SKM-1 treated with dmso at 0.1 percent for 144 hours (cell line): Measurements from ENCODE around the gene COL6A3.
"Not testable (repeated sequence)": the region's sequence is repeated elsewhere in the genome, so short reads cannot be mapped to it uniquely, and the experiment has no call there.

Experiments used
- DNase-seq: peaks from one replicate; lab custom pipeline; 2025; ENCODE audit not compliant: unreplicated experiment; lab: John Stamatoyannopoulos, UW

Gene COL6A3

DNA sequence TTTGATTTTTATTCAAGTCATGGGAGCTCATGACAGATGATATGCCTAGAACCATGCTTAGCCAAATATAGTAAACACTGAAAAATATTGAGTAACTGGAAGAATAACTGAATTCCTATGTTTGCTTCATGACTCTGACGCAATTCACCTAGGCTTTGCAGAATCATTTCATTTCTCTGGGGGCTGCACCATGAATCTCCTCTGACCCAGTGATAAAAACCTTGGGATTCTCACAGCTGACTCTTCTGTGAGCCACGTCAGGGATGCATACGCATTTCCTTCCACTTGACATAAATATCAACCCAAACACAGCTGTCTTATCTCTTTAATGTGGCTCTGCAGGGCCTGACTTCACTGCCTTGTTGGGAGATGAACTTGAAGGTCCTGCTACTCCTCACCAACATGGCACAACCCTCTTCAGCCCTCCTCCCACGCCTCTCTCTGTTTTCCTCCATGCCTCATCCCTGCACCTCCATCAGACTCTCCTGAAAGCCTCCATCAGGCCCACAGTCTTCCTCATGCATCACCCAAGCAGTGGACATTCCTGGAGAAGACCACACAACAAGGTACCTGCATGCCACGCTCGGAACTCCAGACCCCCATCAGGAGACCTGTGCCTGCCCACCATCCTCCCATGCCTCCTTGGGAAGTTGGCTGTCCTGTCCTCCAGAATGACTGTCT, 29.8 kb downstream of the COL6A3 start:
- no peak for DNase-seq

DNA sequence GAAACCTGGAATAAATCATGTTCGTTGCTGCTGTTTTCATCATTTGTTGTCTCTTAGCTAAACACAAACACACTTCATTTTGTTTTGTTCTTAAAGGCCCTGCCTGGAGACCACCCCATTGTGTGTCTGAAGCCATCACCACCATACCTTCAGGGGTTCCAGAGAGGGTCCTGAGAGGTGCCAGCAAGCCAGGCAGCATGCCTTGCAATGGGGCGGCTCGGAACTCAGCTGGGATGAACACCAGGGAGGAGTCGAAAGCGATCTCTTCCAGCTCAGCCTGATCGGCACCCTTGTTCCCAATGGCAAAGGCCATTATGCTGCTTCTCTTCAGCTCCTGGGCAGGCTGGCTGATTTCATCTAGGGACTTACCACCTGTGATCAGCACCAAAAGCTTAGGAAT, 33.2 kb downstream of the COL6A3 start:
- no peak for DNase-seq

GRCh38 chr2:237379636-237380035, 34.3 kb downstream of the COL6A3 start:
- no peak for DNase-seq

DNA sequence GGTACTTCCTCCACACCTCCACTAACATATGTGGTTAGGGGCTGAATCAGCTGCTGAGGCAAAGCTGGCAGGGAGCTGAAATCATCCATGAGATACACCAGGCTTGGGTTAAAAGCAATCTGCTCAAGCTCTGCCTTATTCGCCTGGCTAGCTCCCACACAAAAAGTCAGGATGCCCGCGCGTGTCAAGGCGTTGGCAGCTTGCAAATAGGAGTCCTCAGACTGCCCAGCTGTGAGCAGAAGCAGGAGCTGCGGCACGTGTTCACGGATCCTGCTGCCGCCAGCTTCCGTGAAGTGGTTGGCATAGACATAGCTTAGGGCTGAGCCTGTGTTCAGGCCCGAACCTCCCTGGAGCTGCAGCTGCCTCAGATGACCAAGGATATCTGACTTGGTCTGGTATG, 35.3 kb downstream of the COL6A3 start:
- no peak for DNase-seq

DNA sequence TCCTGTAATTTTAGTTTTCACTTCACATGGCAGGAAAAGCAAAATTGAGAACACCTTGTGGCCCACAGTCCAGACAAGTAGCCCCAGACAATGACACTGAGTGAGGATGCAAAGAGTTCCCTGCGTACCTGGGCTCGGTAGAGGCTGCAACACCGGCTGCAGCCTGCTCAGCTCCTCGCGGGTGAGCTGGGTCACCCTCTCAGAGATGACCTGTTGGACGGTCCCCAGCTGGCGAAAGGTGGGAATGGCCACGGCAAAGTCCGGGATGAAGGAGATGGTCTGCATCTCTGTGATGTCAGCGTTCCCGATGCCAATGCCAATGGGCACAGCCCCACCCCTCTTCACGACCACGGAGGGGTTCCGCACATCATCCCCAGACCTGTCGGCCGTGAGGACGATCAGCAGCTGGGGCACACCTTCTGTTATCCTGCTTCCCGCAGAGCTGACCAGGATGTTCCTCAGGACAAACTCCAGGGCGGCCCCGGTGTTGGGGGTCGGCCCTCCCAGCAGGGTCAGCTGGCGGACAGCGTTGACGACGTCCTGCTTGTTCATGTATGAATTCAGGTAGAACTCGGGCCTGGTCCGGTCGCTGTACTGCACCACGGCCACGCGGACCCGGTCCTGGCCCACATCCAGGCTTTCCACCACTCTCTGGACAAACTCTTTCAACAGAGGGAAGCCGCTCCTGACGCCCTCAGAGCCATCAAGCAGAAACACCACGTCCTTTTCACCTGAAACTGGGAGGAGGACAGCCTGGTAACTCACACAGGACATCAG, 39.5 kb downstream of the COL6A3 start:
- no peak for DNase-seq

DNA sequence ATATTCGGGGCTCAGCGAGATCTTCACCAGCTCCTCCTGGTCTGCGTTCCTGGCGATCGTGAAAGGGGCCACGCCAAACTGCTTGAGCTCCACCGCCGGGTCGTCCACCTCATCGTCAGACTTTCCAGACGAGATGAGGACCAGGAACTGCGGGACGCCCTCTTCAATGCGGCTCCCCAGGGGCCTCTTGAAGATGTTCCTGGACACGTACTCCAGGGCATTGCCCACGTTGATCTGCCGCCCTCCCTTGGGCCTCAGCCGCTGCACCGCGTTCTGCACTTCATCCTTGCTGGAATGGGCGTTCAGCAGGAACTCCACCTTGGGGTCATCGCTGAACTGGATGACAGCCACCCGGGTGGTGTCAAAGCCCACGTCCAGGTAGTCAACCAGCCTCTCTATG, 42.1 kb downstream of the COL6A3 start:
- DNase-seq, result no peak

- no peak for DNase-seq
Measured at GRCh38 chr2:237365671-237366070, 48.3 kb downstream of the COL6A3 start.

GRCh38 chr2:237364655-237365054, 49.3 kb downstream of the COL6A3 start:
- no peak for DNase-seq

DNA sequence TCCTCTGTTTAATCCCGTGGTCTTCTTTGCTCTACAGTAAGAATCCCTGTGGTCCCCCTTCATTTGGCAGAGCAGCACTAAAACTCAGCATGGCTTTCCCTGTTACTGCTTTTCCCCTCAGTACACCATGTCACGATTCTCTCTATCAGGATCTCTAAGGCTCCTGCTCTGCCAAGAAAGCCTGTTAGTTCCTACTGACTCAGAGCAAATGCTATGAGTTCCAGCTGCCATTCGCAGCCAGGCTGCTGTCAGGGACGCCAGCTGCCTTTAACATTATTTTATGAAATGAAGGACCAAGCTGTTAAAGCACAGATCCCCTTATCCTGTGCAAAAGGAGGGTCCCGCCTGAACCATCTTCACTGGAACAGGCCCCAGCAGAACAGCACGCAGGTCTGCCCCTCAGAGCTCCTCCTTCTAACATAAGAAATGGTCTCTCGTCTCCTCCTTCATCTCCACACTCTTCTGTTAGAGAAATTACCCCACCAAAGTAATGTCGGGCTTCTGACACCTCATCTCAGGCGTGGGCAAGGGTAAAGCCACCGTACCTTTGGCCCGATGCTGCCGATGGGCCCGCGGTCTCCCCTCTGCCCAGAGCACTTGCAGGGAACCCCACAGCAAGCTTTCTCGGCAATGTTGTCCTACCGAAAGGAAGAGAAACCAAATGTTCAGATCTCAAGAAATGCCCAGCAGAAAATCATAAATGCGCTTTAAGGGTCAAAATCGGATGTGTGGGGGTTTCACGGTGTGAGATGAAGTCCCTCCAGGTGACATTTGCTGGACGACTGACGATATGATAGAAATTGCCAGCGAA, 52.6 kb downstream of the COL6A3 start:
- DNase-seq, result no peak

GRCh38 chr2:237359894-237360780, 53.8 kb downstream of the COL6A3 start:
- DNase-seq, result no peak

- DNase-seq, result no peak
Measured at GRCh38 chr2:237359518-237359840, 54.5 kb downstream of the COL6A3 start.

DNA sequence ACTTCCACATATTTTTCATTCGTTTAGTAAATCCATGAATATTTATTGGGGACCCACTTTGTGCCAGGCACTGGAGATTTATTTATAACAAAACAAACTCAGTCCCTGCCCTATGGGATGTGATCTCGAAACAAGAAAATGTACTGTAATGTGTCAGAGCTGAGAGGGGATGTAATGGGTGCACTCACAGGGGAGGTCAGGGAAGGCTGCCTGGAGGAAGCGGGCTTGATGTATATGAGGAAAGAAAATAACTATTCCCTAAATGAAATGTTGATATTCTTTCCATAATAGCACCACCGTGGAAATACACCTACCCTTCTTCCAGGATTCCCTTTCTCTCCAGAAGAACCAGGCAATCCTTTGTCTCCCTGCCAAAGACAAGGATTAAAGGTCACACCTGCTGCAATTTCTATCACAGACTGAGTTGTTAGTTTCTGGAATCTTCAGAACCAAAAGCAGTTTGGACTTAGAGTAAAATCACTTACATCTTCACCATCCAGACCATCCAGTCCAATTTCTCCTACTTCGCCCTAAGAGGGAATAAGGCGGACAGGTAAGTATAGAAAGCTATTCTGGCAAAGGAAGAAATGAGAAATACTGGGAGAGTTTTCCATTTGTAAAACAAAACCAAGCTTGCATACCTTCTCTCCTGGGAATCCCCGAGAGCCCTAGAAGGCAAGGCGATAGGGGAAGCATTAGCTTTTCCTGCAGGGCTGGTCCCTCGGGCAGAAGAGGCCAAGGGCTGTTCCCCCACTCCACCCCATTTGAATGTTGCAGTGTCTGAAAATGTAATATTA, 55.0 kb downstream of the COL6A3 start:
- DNase-seq, result no peak

GRCh38 chr2:237355701-237356100, 58.3 kb downstream of the COL6A3 start:
- DNase-seq, result no peak

DNA sequence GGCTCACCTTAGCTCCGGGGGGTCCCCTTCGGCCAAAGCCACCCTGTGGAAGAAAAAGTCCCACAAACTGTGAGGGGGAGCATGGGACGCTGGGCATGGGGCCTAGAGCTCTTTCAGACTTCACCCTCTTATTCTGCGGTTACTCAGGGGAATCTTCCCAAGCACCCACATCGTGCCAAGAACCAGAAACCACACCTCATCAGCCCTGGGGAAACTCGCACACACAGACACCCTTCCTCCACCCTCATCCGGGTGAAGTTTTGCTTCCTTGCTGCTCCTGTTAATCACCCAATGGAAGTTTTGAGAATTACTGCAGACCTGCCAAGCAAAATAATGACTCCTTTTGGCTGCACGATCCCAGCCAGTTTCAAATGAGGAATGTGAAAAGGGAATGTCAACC, 59.1 kb downstream of the COL6A3 start:
- DNase-seq, result no peak

DNA sequence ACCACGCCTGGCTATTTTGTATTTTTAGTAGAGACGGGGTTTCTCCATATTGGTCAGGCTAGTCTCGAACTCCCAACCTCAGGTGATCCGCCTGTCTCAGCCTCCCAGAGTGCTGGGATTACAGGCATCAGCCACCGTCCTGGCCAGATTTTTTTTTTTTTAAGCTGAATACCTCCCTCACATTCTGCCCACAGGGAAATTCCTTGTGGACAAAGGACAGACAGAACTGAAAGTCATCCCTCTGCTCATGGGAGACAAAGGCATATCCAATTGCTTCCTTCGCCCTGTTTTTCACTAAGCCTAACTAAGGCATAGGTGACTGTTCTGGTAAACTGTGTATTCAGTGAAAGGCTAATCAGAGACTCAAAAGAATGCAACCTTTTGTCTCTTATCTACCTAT, 59.8 kb downstream of the COL6A3 start:
- DNase-seq, result not testable (repeated sequence)

DNA sequence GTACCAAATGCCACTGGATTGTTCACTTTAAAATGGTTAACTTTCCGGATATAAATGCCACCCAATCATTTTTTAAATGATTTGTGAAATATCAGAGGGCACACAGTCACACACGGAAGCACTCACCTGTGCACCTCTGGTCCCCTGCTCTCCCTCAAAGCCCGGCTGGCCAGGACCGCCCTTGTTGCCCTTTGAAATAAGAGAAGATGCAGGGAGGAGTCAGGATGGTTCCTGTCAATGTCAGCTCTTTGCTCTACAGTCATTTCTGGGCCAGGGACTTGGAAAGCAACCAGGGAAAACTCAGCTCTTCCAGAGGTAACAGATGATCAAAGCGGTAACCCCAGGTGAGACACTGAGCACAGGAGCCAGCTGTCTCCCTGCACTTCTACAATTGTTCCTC, 60.7 kb downstream of the COL6A3 start:
- DNase-seq, result no peak

DNA sequence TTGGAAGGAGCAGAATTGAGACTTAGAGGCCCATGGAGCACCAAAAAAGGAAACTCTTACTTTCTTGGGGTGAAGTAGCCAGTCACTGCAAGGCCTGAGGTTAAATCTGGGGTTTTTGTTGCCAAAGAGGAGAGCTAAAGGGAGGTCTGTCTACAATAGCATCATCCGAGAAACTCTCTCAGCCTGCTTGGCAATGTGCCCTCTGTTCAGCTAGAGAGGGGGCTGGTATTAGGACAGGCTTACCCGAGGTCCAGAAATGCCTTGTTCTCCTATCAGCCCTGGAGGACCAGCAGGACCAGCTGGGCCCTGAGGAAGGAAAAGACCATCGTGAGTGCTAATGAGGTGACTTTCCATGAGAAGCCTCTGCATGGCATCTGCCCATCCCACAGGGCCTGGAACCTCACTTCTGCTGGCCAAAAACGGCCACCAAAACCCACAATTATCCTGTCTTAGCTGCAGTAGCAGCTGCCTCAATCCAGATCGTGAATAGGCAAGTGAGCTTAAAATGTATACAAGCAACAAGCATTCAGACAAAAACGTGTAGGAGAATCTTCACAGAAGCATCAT, 61.6 kb downstream of the COL6A3 start:
- DNase-seq, result no peak

DNA sequence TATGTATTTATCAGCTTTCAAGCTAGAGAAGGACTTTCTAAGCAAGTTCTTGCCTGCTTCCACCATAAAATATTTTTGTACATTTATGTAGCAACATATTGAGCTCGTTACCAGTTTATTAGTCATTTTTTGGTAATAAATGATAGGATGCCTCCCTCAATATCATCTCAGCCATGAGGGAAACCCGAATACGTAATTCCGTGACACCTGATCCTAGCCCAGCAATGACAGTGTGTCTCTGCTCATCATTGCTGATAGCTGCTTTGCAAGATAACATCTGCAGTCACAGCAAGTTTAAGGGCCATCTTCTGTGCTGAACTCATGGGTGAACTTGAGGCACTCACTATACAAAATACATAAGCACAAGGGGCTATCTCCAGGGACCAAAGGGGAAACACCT, 62.2 kb downstream of the COL6A3 start:
- DNase-seq, result no peak

DNA sequence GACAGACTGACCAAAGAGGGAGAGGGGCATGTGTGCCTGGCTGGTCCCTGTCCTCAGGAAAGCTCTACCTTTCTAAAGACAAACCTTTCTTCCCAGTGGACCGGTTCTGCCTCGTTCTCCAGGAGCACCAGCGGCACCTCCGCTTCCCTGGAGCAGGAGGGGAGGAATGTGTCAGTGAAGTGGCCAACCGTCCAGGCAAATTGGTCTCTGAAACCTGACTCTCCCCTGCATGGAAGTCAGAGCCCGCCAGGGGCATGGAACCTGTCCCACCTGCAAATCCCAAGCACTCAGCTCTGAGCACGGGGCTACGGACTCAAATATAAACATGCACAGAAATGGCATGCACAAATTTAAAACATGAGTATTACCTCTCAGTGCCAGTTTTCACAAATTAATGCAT, 62.9 kb downstream of the COL6A3 start:
- no peak for DNase-seq

DNA sequence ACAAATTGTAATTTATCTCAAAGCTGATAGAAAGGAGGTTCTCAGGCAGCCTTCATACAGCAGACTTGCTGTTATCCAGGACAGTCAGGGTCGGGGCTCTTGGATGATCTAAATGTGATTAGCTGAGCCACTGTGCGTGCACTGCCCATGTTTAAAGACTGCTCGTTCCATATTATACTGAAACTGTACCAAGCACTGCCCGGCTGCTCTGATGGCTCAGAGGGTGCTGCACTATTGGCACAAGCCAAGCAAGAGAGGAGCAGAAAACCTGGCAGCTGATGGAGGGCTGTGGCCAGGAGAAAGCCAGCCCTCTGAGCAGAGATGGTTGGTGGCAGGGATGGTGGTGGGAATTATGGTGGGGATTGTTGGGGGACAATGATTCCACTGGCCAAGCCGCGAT, 63.4 kb downstream of the COL6A3 start:
- DNase-seq, result no peak
